K562 (cell line): ENCODE results near the gene ATP7B. TPM values are rescaled to one million over a fixed set of nuclear protein-coding genes. Genes with fewer than 3 reads are reported as not detected.

Experiments
- ATF7 ChIP-seq: fragments of 450-650 bp; IDR thresholded peaks from 2 replicates; pipeline ENCODE4 v1.7.1; 2014; ENCODE audit warnings: mild to moderate bottlenecking, moderate library complexity
- CBX3 ChIP-seq, 2 experiments: IDR thresholded peaks; 1 replicate in 1 of 2; 2 replicates in 1 of 2; pipeline ENCODE4 v1.6.1; 2012; ENCODE audit warnings: inconsistent platforms in 2 of 2, low read length in 2 of 2, borderline replicate concordance in 1 of 2, control low read depth in 1 of 2
- CC2D1A ChIP-seq: fragments of 450-650 bp; IDR thresholded peaks from 2 replicates; pipeline ENCODE4 v1.6.1; 2017; ENCODE audit warnings: mild to moderate bottlenecking
- CHD4 ChIP-seq: fragments of 200-600 bp; sonication (generic); IDR thresholded peaks from 3 replicates; pipeline ENCODE4 v1.6.1; 2012; ENCODE audit warnings: low read depth, mild to moderate bottlenecking, mixed read lengths, low read length, inconsistent platforms; ENCODE audit not compliant: insufficient read depth, insufficient replicate concordance, poor library complexity, severe bottlenecking
- FOS ChIP-seq: IDR thresholded peaks from 3 replicates; pipeline ENCODE4 v1.6.1; 2011; ENCODE audit not compliant: insufficient read length; ENCODE audit errors: extremely low read depth
- KLF6 ChIP-seq: fragments of 250-450 bp; sonication (Bioruptor Pico); IDR thresholded peaks from 2 replicates; pipeline ENCODE4 v1.4.0; 2020; ENCODE audit warnings: mild to moderate bottlenecking, moderate library complexity, borderline replicate concordance
- MECOM ChIP-seq: fragments of 250-450 bp; sonication (Bioruptor Pico); IDR thresholded peaks from 2 replicates; pipeline ENCODE4 v1.8.0; 2022; ENCODE audit warnings: inconsistent platforms
- RAD21 ChIP-seq, 2 experiments: fragments of 250-450 bp in 1 of 2; fragments of 450-650 bp in 1 of 2; sonication (Bioruptor Pico) in 1 of 2; formaldehyde crosslinking in 1 of 2; IDR thresholded peaks in 1 of 2; conservative IDR thresholded peaks in 1 of 2; 2 replicates each; pipeline versions ENCODE4 v1.4.0 to v1.8.0; 2020 to 2022; ENCODE audit warnings: mild to moderate bottlenecking in 2 of 2, moderate library complexity in 1 of 2
- RBM25 ChIP-seq: fragments of 200-400 bp; formaldehyde crosslinking; IDR thresholded peaks from 2 replicates; pipeline ENCODE4 v1.6.1; 2018; ENCODE audit warnings: low read length, low read depth, moderate library complexity; ENCODE audit not compliant: severe bottlenecking
- SMAD2 ChIP-seq: fragments of 150-350 bp; IDR thresholded peaks from 2 replicates; pipeline ENCODE4 v1.6.1; 2014; ENCODE audit warnings: low read depth, mild to moderate bottlenecking, low read length
- SRF ChIP-seq, 2 experiments: fragments of 250-450, 450-650 bp in 1 of 2; sonication (Bioruptor Pico) in 1 of 2; sonication (generic) in 1 of 2; formaldehyde crosslinking; IDR thresholded peaks; 2 replicates each; pipeline versions ENCODE4 v1.5.0 to v1.5.1; 2020 to 2022; ENCODE audit warnings: mild to moderate bottlenecking in 1 of 2, missing genetic modification reagents in 1 of 2
- TAL1 ChIP-seq: fragments of 450-650 bp; IDR thresholded peaks from 2 replicates; pipeline ENCODE4 v1.6.1; 2016; ENCODE audit warnings: mild to moderate bottlenecking
- TBL1XR1 ChIP-seq, 2 experiments: IDR thresholded peaks; 2 replicates each; pipeline ENCODE4 v1.6.1; 2012; ENCODE audit warnings: improper control_type of control experiment in 2 of 2, low read length in 2 of 2, mild to moderate bottlenecking in 1 of 2
- TEAD1 ChIP-seq, 2 experiments: fragments of 450-650 bp in 1 of 2; sonication (generic) in 1 of 2; formaldehyde crosslinking; IDR thresholded peaks; 2 replicates each; pipeline versions ENCODE4 v1.4.0 to v1.8.0; 2020 to 2022; ENCODE audit warnings: mild to moderate bottlenecking in 2 of 2, missing genetic modification reagents in 1 of 2
- ZBTB17 ChIP-seq: fragments of 450-650 bp; formaldehyde crosslinking; IDR thresholded peaks from 2 replicates; pipeline ENCODE4 v1.4.0; 2020; ENCODE audit warnings: mild to moderate bottlenecking
- ZEB2 ChIP-seq: fragments of 450-650 bp; IDR thresholded peaks from 2 replicates; pipeline ENCODE4 v1.6.1; 2016
- ZNF175 ChIP-seq: fragments of 200-800 bp; sonication (Bioruptor generic); IDR thresholded peaks from 2 replicates; pipeline ENCODE4 v1.6.1; 2016; ENCODE audit warnings: low read depth, mild to moderate bottlenecking, missing genetic modification characterization, missing compliant biosample characterization
- ZNF408 ChIP-seq: fragments of 250-450 bp; sonication (Bioruptor Pico); IDR thresholded peaks from 2 replicates; pipeline ENCODE4 v1.4.0; 2020; ENCODE audit warnings: low read depth, mild to moderate bottlenecking, moderate library complexity
- ZNF76 ChIP-seq: fragments of 250-450 bp; sonication (Bioruptor Pico); IDR thresholded peaks from 2 replicates; pipeline ENCODE4 v1.4.0; 2020; ENCODE audit warnings: mild to moderate bottlenecking, moderate library complexity, borderline replicate concordance
- polyA plus RNA-seq, 8 experiments: library from polyadenylated mRNA; depleted of rRNA in 4 of 8; stranded (reverse) in 5 of 8; unstranded in 3 of 8; fragments of >200 nt; fragmentation: Nextera tagmentation in 2 of 8; fragmentation: Illumina TruSeq in 1 of 8; extraction: Ambion mirVana in 2 of 8; extraction: Trizol in 1 of 8; gene quantifications; 2 replicates each; pipeline versions ENCODE4 v1.2.1 to v1.2.3, GENCODE V29; 2011 to 2014; ENCODE audit warnings: inconsistent platforms in 1 of 8, missing spikeins in 1 of 8
- total RNA-seq, 7 experiments: library from RNA; depleted of rRNA in 6 of 7; stranded (reverse); fragments of >200 nt in 6 of 7; fragmentation: Illumina TruSeq in 2 of 7; extraction: Trizol in 2 of 7; gene quantifications; 2 replicates each; pipeline versions ENCODE4 v1.2.1 to v1.2.3, GENCODE V29; 2011 to 2021; ENCODE audit warnings: low replicate concordance in 1 of 7
- TF ChIP-seq, protein P1 (sequence below): fragments of 450-650 bp; conservative IDR thresholded peaks from 2 replicates; pipeline ENCODE4 v1.6.1; 2016; ENCODE audit warnings: missing genetic modification characterization, low read depth, mild to moderate bottlenecking, control low read depth, missing compliant biosample characterization
- TF ChIP-seq, protein P2 (sequence below), 2 experiments: fragments of 450-650 bp; IDR thresholded peaks; 2 replicates each; pipeline ENCODE4 v1.6.1; 2016
- TF ChIP-seq, protein P3 (sequence below): sonication (generic); formaldehyde crosslinking; IDR thresholded peaks from 2 replicates; pipeline ENCODE4 v1.5.0; 2020; ENCODE audit warnings: missing genetic modification reagents

ATP7B gene
- total and polyA plus RNA-seq, 9 of the 15 experiments (the other 6 are each of a cell fraction or from before 2014, with no cell fraction given), result 1.1 to 20.4 (median 8.5) TPM

DNA sequence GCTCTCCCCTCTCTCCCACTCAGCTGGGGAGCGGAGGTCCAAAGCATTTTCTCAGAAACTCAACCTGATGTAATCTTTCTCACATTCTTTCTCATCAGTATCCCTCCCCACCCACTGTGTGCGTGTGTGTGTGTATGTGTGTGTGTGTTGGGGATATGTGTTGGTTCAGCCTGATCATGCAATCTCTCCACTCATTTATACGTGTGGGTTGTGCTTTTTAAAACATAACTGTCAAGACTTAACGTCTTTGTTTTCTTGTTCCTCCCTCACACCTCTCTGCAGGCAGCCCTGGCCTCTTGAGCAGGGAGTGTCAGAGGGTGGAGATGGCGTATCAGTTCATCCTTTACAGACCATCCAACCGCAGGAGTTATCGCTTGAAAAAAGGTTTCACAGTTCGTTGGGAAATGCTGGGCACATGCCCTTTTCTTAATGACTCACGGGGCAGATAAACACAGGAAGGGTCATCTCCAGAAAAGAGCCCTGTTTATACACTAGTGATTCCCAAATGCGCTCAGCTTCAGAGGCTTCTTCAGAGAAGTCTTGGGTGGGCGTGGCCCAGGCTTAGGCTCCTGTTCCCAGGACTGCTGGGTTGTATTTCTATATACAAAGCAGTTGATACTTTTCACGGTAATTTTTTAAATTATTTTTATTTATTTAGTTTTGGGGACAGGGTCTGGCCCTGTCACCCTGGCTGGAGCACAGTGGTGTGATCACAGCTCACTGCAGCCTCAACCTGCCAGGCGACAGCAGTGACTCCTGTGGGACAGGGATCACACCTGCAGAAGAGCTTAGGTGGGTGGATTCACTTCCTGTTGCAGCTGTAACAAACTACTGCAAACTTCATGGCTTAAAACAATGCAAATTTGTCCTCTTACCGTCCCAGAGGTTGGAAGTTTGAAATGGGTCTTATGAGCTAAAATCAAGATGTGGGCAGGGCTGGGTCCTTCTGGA is 89.2 kb downstream of the ATP7B start (continued):
- TF ChIP-seq TAL1, result peak; percentile 79
- TF ChIP-seq ZEB2, result peak; percentile 75
- TF ChIP-seq ATF7, result peak; percentile 68
- peak in 1 of 2 experiments; percentile 27; a peak in 1 of 4 replicates for TF ChIP-seq SRF (CRISPR knock-in tag; IDR thresholded peaks at IDR 0.05)
- no peak for TF ChIP-seq CBX3 (IDR thresholded peaks at IDR 0.05; ENCODE audit: borderline replicate concordance in 1 of 2, low read length in 2 of 2)
- TF ChIP-seq, protein P1, sequence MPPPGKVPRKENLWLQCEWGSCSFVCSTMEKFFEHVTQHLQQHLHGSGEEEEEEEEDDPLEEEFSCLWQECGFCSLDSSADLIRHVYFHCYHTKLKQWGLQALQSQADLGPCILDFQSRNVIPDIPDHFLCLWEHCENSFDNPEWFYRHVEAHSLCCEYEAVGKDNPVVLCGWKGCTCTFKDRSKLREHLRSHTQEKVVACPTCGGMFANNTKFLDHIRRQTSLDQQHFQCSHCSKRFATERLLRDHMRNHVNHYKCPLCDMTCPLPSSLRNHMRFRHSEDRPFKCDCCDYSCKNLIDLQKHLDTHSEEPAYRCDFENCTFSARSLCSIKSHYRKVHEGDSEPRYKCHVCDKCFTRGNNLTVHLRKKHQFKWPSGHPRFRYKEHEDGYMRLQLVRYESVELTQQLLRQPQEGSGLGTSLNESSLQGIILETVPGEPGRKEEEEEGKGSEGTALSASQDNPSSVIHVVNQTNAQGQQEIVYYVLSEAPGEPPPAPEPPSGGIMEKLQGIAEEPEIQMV (tag), result no peak
- no peak for TF ChIP-seq RAD21 (CRISPR knock-in tag; conservative IDR thresholded peaks at IDR 0.05 in 1 of 2, IDR thresholded peaks at IDR 0.05 in 1 of 2)
- no peak for TF ChIP-seq SMAD2
- TF ChIP-seq CHD4, result no peak
- peak; percentile 7; the same call in 1 of the 2 replicates for TF ChIP-seq ZBTB17 (CRISPR knock-in tag)
- no peak for TF ChIP-seq KLF6 (CRISPR knock-in tag)
- TF ChIP-seq FOS, result peak; percentile 52
- TF ChIP-seq, protein P2, sequence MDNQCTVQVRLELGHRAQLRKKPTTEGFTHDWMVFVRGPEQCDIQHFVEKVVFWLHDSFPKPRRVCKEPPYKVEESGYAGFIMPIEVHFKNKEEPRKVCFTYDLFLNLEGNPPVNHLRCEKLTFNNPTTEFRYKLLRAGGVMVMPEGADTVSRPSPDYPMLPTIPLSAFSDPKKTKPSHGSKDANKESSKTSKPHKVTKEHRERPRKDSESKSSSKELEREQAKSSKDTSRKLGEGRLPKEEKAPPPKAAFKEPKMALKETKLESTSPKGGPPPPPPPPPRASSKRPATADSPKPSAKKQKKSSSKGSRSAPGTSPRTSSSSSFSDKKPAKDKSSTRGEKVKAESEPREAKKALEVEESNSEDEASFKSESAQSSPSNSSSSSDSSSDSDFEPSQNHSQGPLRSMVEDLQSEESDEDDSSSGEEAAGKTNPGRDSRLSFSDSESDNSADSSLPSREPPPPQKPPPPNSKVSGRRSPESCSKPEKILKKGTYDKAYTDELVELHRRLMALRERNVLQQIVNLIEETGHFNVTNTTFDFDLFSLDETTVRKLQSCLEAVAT (IDR thresholded peaks at IDR 0.05), result peak in 1 of 2 experiments; percentile 83; a peak in 2 of 4 replicates
- peak in 1 of 2 experiments; percentile 9; a peak in 1 of 4 replicates for TF ChIP-seq TEAD1 (CRISPR knock-in tag; IDR thresholded peaks at IDR 0.05)
- TF ChIP-seq CC2D1A, result peak; percentile 44; the same call in 1 of the 2 replicates
- no peak for TF ChIP-seq ZNF408 (CRISPR knock-in tag)
- TF ChIP-seq MECOM (CRISPR knock-in tag), result peak; percentile 65
- TF ChIP-seq RBM25, result no peak
- peak in 1 of 2 experiments; percentile 66; a peak in 1 of 4 replicates for TF ChIP-seq TBL1XR1 (IDR thresholded peaks at IDR 0.05; ENCODE audit: low read length in 2 of 2)
- TF ChIP-seq ZNF175 (CRISPR knock-in tag), result peak; percentile 69
- TF ChIP-seq ZNF76 (CRISPR knock-in tag), result no peak
- TF ChIP-seq, protein P3, sequence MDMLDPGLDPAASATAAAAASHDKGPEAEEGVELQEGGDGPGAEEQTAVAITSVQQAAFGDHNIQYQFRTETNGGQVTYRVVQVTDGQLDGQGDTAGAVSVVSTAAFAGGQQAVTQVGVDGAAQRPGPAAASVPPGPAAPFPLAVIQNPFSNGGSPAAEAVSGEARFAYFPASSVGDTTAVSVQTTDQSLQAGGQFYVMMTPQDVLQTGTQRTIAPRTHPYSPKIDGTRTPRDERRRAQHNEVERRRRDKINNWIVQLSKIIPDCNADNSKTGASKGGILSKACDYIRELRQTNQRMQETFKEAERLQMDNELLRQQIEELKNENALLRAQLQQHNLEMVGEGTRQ (CRISPR knock-in tag), result peak; percentile 19; the same call in 1 of the 2 replicates
